ENCODE data around the gene FLOT2. TPM values are rescaled to one million over a fixed set of nuclear protein-coding genes. Genes with fewer than 3 reads are reported as not detected.

The FLOT2 gene
- total and polyA plus RNA-seq, 7 donors = 30.4 to 81.1 (median 40.8) TPM

GRCh38 chr17:28912281-28912937, 14.9 kb upstream of the FLOT2 start:
- ATAC-seq = no peak

GRCh38 chr17:28911411-28912045, 14.0 kb upstream of the FLOT2 start:
- Histone ChIP-seq H3K36me3 (ENCODE audit: insufficient read depth in 1 of 2, low read depth in 1 of 2) (peaks cover 24 to 99% of the 10 kb centered on the region in 2 donors), H3K4me1 (peaks cover 17% of the 10 kb centered on the region), H3K27ac (no peak overlapping the region), H3K9me3 (no peaks in the 10 kb centered on the region), H3K27me3 (ENCODE audit: insufficient read depth in 3 of 3, low read length in 2 of 3) (no peaks in the 10 kb centered on the region), H3K4me3 (no peak overlapping the region)
- no peak for ATAC-seq
- DNase-seq = no peak
- no peak for TF ChIP-seq CTCF (IDR thresholded peaks at IDR 0.05)
- intact Hi-C loops (cut with DNase I) = loop anchor here in 1 of 2 donors (2.0 to 10.0 kb wide), 2 partner anchors 155 to 267 kb away; partner anchors contain the start of gene BLTP2
- 88 to 95% (median 89%) methylated on average over 13 of the region's 13 CpGs for WGBS, 3 donors

More at GRCh38 chr17:28912281-28912937, 14.9 kb upstream of the FLOT2 start:
- H3K27ac ChIP-seq = no peak overlapping the region
- no peak for DNase-seq
- TF ChIP-seq CTCF (IDR thresholded peaks at IDR 0.05) = no peak
- no peaks in the 10 kb centered on the region for H3K9me3 ChIP-seq
- 84 to 87% (median 86%) methylated on average over 20 of the region's 20 CpGs for WGBS, 3 donors
- intact Hi-C loops (cut with DNase I) = loop anchor here in 1 of 2 donors (2.0 to 10.0 kb wide), 2 partner anchors 156 to 268 kb away; partner anchors contain the start of gene BLTP2
- H3K36me3 ChIP-seq (ENCODE audit: insufficient read depth in 1 of 2, low read depth in 1 of 2) = peaks cover 27 to 99% of the 10 kb centered on the region in 2 donors
- no peaks in the 10 kb centered on the region for H3K27me3 ChIP-seq (ENCODE audit: insufficient read depth in 3 of 3, low read length in 2 of 3)
- H3K4me3 ChIP-seq = no peak overlapping the region
- H3K4me1 ChIP-seq = peaks cover 26% of the 10 kb centered on the region

GRCh38 chr17:28910534-28910933, 13.0 kb upstream of the FLOT2 start:
- no peak for TF ChIP-seq CTCF (IDR thresholded peaks at IDR 0.05)
- H3K27me3 ChIP-seq (ENCODE audit: insufficient read depth in 3 of 3, low read length in 2 of 3) = no peaks in the 10 kb centered on the region
- DNase-seq (no peak), ATAC-seq (no peak)
- H3K36me3 ChIP-seq (ENCODE audit: insufficient read depth in 1 of 2, low read depth in 1 of 2) = peaks cover 23 to 99% of the 10 kb centered on the region in 2 donors
- intact Hi-C loops (cut with DNase I) = loop anchor here in 1 of 2 donors (10.0 kb wide), 1 partner anchor 266 kb away; the partner anchor contains the start of gene BLTP2
- WGBS, 3 donors = 87 to 92% (median 89%) methylated on average over 1 of the region's 1 CpG
- H3K4me3 ChIP-seq = no peak overlapping the region
- no peaks in the 10 kb centered on the region for H3K9me3 ChIP-seq
- H3K4me1 ChIP-seq = peaks cover 15% of the 10 kb centered on the region
- no peak overlapping the region for H3K27ac ChIP-seq

GRCh38 chr17:28908640-28909167, 11.2 kb upstream of the FLOT2 start:
- ATAC-seq (peak in 3 of 4 donors; percentile 24 to 51 (median 40)), DNase-seq (no peak)
- H3K36me3 ChIP-seq (ENCODE audit: insufficient read depth in 1 of 2, low read depth in 1 of 2) = peaks cover 15 to 83% of the 10 kb centered on the region in 2 donors
- intact Hi-C loops (cut with DNase I) = no loop called here
- 27 to 40% (median 34%) methylated on average over 6 of the region's 6 CpGs for WGBS, 3 donors
- no peak for TF ChIP-seq CTCF (IDR thresholded peaks at IDR 0.05)
- no peaks in the 10 kb centered on the region for H3K27me3 ChIP-seq (ENCODE audit: insufficient read depth in 3 of 3, low read length in 2 of 3)
- no peaks in the 10 kb centered on the region for H3K9me3 ChIP-seq
- H3K27ac ChIP-seq = peak overlapping the region; percentile 61
- H3K4me3 ChIP-seq = no peak overlapping the region
- H3K4me1 ChIP-seq = peaks cover 15% of the 10 kb centered on the region

All from psoas muscle (tissue), 8 donors.